GM12878 (cell line): ENCODE data around the gene SLC38A8. TPM values are rescaled to one million over a fixed set of nuclear protein-coding genes. Genes with fewer than 3 reads are reported as not detected.

Source experiments
- ATAC-seq: fragments of 200-7000 bp; cut with Tn5 transposase; 3 replicates; pipeline ENCODE4 v1.9.1; 2020; ENCODE audit warnings: mild to moderate bottlenecking, moderate library complexity
- BruUV-seq: library from RNA; stranded (reverse); fragments of 400-500 nt; replicated peaks from 2 replicates; lab custom pipeline; 2021; lab: Mats Ljungman, UMichigan
- CTCF ChIA-PET: fragments of 300-600 bp; sonication (Branson Sonifier 250); formaldehyde crosslinking; extraction: SDS; loops from one replicate; lab custom pipeline; 2021; ENCODE audit warnings: inconsistent platforms; lab: Yijun Ruan, JAX
- POLR2A ChIA-PET: fragments of 350-600 bp; formaldehyde crosslinking; extraction: SDS; loops from one replicate; lab custom pipeline; 2021; ENCODE audit warnings: inconsistent platforms; lab: Charles Lee
- RAD21 ChIA-PET: fragments of 300-600 bp; sonication (Branson Sonifier 250); formaldehyde crosslinking; loops from one replicate; lab custom pipeline; 2023; ENCODE audit warnings: antibody characterized with exemption; ENCODE audit not compliant: unreplicated experiment; lab: Charles Lee
- SMC1A ChIA-PET: fragments of 300-600 bp; sonication (Branson Sonifier 250); formaldehyde crosslinking; loops from one replicate; lab custom pipeline; 2023; ENCODE audit not compliant: unreplicated experiment, uncharacterized antibody; lab: Charles Lee
- DNase-seq: peaks from one replicate; pipeline ENCODE4 v3.0.0-alpha.2; 2011; ENCODE audit warnings: low read depth, low spot score
- FAIRE-seq: peaks from 3 replicates; lab custom pipeline; 2011; peaks lifted over from hg19 to GRCh38; lab: Jason Lieb, UNC
- H2AFZ ChIP-seq: 2 replicates; pipeline ENCODE4 v1.6.0; 2011; ENCODE audit warnings: low read depth, low read length, control low read depth; ENCODE audit not compliant: control insufficient read depth
- H3K27ac ChIP-seq: 2 replicates; pipeline ENCODE4 v1.5.1; 2011; ENCODE audit warnings: control low read depth; ENCODE audit not compliant: control insufficient read depth, insufficient read depth
- H3K27me3 ChIP-seq, 2 experiments: replicated peaks in 1 of 2; 2 replicates each; pipeline versions ENCODE4 v1.6.0 to v1.6.1; 2011; ENCODE audit warnings: low read length in 1 of 2; ENCODE audit not compliant: control insufficient read depth in 2 of 2, insufficient read depth in 2 of 2
- H3K36me3 ChIP-seq, 2 experiments: 2 replicates each; pipeline ENCODE4 v1.5.1; 2011; ENCODE audit warnings: low read length in 1 of 2; ENCODE audit not compliant: control insufficient read depth in 2 of 2, insufficient read depth in 2 of 2
- H3K4me1 ChIP-seq: 2 replicates; pipeline ENCODE4 v1.6.1; 2011; ENCODE audit warnings: mild to moderate bottlenecking, low read length, moderate library complexity, mixed read lengths; ENCODE audit not compliant: control insufficient read depth, insufficient read depth
- H3K4me2 ChIP-seq: 2 replicates; pipeline ENCODE4 v1.6.0; 2011; ENCODE audit warnings: control low read depth; ENCODE audit not compliant: control insufficient read depth, insufficient read depth
- H3K4me3 ChIP-seq: fragments of 200-600 bp; sonication (generic); 2 replicates; pipeline ENCODE4 v1.5.1; 2016
- H3K79me2 ChIP-seq: 2 replicates; pipeline ENCODE4 v1.6.0; 2011; ENCODE audit warnings: low read length; ENCODE audit not compliant: control insufficient read depth, insufficient read depth
- H3K9ac ChIP-seq: 2 replicates; pipeline ENCODE4 v1.8.0; 2011; ENCODE audit warnings: low read length, control low read depth, mixed read lengths; ENCODE audit not compliant: control insufficient read depth, insufficient read depth
- H3K9me3 ChIP-seq: replicated peaks from 3 replicates; pipeline ENCODE4 v1.5.1; 2011; ENCODE audit warnings: mild to moderate bottlenecking, low read length; ENCODE audit not compliant: control insufficient read depth, insufficient read depth
- H4K20me1 ChIP-seq: 2 replicates; pipeline ENCODE4 v1.6.0; 2011; ENCODE audit not compliant: control insufficient read depth, insufficient read depth
- EED ChIP-seq: sonication (generic); IDR thresholded peaks from 2 replicates; pipeline ENCODE4 v1.6.1; 2016; ENCODE audit warnings: antibody characterized with exemption, low read depth
- GATAD2B ChIP-seq: fragments of 450-650 bp; conservative IDR thresholded peaks from 2 replicates; pipeline ENCODE4 v1.6.1; 2017; ENCODE audit warnings: low read depth, mild to moderate bottlenecking, moderate library complexity
- RCOR1 ChIP-seq: conservative IDR thresholded peaks from 2 replicates; pipeline ENCODE4 v1.6.1; 2012; ENCODE audit warnings: low read depth, low read length, improper control_type of control experiment
- SREBF1 ChIP-seq: IDR thresholded peaks from 2 replicates; pipeline ENCODE4 v1.6.1; 2012; ENCODE audit warnings: mild to moderate bottlenecking, low read length
- SREBF2 ChIP-seq: IDR thresholded peaks from 2 replicates; pipeline ENCODE4 v1.6.1; 2012; ENCODE audit warnings: mild to moderate bottlenecking, low read length
- SUPT20H ChIP-seq: IDR thresholded peaks from 2 replicates; pipeline ENCODE4 v1.6.1; 2011; ENCODE audit warnings: low read depth, mild to moderate bottlenecking, low read length, moderate library complexity, borderline replicate concordance; ENCODE audit not compliant: control insufficient read depth
- WRNIP1 ChIP-seq: IDR thresholded peaks from 2 replicates; pipeline ENCODE4 v1.6.1; 2011; ENCODE audit warnings: low read depth, low read length, improper control_type of control experiment, borderline replicate concordance
- WGBS: methylation state at CpG from one replicate; pipeline ENCODE4 v1.1.6; 2016; ENCODE audit warnings: low lambda C conversion rate; ENCODE audit not compliant: insufficient replicate concordance, insufficient coverage; ENCODE audit errors: missing lambda C conversion rate; 5-methylcytosine and 5-hydroxymethylcytosine counted together
- in situ Hi-C: fragments of 300-500 bp; cut with MboI; formaldehyde crosslinking; loops from 9 replicates; pipeline ENCODE4 v1.14.3; 2018; ENCODE audit warnings: mixed read lengths
- intact Hi-C: fragments of 100-400 bp; cut with micrococcal nuclease; formaldehyde crosslinking; loops from one replicate; pipeline ENCODE4 v1.14.2; 2022; ENCODE audit not compliant: unreplicated experiment
- polyA plus RNA-seq, 11 experiments: library from polyadenylated mRNA; depleted of rRNA in 4 of 11; unstranded in 6 of 11; stranded (reverse) in 5 of 11; fragments of >200 nt; fragmentation: Nextera tagmentation in 4 of 11; fragmentation: Illumina TruSeq in 1 of 11; extraction: Ambion mirVana in 4 of 11; extraction: Trizol in 1 of 11; gene quantifications; 1 replicate in 1 of 11; 2 replicates in 10 of 11; pipeline versions ENCODE4 v1.2.1 to v1.2.3, GENCODE V29; 2011 to 2016; ENCODE audit warnings: inconsistent platforms in 2 of 11, missing spikeins in 2 of 11, low read depth in 1 of 11
- total RNA-seq, 4 experiments: library from RNA; depleted of rRNA in 3 of 4; stranded (reverse); fragments of >200 nt in 3 of 4; fragmentation: Illumina TruSeq in 1 of 4; extraction: Trizol in 1 of 4; gene quantifications; 2 replicates each; pipeline versions ENCODE4 v1.2.1 to v1.2.3, GENCODE V29; 2013 to 2021
- TF ChIP-seq, protein P1 (sequence below): fragments of 450-650 bp; IDR thresholded peaks from 2 replicates; pipeline ENCODE4 v1.6.1; 2017; ENCODE audit warnings: antibody characterized with exemption, mild to moderate bottlenecking, moderate library complexity
- TF ChIP-seq, protein P2 (sequence below): fragments of 450-650 bp; IDR thresholded peaks from 2 replicates; pipeline ENCODE4 v1.6.1; 2017; ENCODE audit warnings: mild to moderate bottlenecking, moderate library complexity
- TF ChIP-seq, protein P3 (sequence below): fragments of 450-650 bp; formaldehyde crosslinking; IDR thresholded peaks from 2 replicates; pipeline ENCODE4 v1.5.0; 2022; ENCODE audit warnings: mild to moderate bottlenecking, missing genetic modification characterization
- TF ChIP-seq, protein P4 (sequence below): fragments of 450-650 bp; IDR thresholded peaks from 2 replicates; pipeline ENCODE4 v1.6.1; 2017; ENCODE audit warnings: borderline replicate concordance

The SLC38A8 gene
- total and polyA plus RNA-seq, 10 of the 15 experiments (the other 5 are each of a cell fraction or from before 2014, with no cell fraction given), result not detected

DNA sequence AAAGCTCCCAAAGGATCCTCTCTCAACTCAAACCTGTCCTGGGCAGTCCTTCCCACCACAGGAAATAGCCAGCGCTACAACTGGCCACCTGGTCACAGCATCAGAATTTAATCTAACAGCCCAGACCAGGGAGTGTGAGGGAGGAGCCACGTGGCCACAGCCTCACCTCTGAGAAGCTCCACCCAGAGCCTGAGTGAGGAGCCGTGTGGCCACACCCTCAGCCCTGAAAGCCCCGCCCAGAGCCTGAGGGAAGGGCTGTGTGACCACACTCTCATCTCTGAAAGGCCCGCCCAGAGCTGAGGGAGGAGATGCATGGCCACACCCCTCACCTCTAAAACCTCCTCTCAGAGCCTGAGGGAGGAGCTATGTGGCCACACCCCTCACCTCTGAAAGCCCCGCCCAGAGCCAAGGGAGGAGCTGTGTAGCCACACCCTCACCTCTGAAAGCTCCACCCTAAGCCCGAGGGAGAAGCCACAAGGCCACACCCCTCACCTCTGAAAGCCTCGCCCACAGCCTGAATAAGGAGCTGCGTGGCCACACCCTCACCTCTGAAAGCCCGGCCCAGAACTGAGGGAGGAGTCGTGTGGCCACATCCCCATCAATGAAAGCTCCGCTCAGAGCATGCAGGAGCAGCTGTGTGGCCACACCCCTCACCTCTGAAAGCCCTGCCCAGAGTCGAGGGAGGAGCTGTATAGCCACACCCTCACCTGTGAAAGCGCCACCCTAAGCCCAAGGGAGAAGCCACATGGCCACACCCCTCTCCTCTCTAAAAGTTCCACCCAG is 28.6 kb downstream of the SLC38A8 start:
- intact Hi-C loops, result no loop called here
- ChIA-PET RAD21 (no interaction called here), SMC1A (no interaction called here), POLR2A (no interaction called here), CTCF (interaction anchor here (0.6 to 0.7 kb wide), 2 partner anchors 75 to 938 kb away, joined by 3 to 5 read pairs; no protein-coding TSS in a partner anchor)
- ATAC-seq (peak; percentile 93), FAIRE-seq (no peak), DNase-seq (peak; percentile 42)
- Histone ChIP-seq H3K4me1 (no peaks in the 10 kb centered on the region), H3K79me2 (no peaks in the 10 kb centered on the region), H2AFZ (no peak overlapping the region), H3K27ac (no peak overlapping the region), H3K36me3 (no peaks in the 10 kb centered on the region), H3K4me2 (no peak overlapping the region), H3K27me3 (no peaks in the 10 kb centered on the region), H4K20me1 (no peaks in the 10 kb centered on the region), H3K4me3 (no peak overlapping the region), H3K9ac (no peak overlapping the region), H3K9me3 (no peaks in the 10 kb centered on the region; the same call in 2 of the 3 replicates)
- 8% methylated on average over 14 of the region's 14 CpGs for WGBS
- in situ Hi-C loops, result no loop called here
- BruUV-seq, result no TSS peak
- TF ChIP-seq, protein P1, sequence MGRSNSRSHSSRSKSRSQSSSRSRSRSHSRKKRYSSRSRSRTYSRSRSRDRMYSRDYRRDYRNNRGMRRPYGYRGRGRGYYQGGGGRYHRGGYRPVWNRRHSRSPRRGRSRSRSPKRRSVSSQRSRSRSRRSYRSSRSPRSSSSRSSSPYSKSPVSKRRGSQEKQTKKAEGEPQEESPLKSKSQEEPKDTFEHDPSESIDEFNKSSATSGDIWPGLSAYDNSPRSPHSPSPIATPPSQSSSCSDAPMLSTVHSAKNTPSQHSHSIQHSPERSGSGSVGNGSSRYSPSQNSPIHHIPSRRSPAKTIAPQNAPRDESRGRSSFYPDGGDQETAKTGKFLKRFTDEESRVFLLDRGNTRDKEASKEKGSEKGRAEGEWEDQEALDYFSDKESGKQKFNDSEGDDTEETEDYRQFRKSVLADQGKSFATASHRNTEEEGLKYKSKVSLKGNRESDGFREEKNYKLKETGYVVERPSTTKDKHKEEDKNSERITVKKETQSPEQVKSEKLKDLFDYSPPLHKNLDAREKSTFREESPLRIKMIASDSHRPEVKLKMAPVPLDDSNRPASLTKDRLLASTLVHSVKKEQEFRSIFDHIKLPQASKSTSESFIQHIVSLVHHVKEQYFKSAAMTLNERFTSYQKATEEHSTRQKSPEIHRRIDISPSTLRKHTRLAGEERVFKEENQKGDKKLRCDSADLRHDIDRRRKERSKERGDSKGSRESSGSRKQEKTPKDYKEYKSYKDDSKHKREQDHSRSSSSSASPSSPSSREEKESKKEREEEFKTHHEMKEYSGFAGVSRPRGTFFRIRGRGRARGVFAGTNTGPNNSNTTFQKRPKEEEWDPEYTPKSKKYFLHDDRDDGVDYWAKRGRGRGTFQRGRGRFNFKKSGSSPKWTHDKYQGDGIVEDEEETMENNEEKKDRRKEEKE, result no peak
- TF ChIP-seq, protein P2, sequence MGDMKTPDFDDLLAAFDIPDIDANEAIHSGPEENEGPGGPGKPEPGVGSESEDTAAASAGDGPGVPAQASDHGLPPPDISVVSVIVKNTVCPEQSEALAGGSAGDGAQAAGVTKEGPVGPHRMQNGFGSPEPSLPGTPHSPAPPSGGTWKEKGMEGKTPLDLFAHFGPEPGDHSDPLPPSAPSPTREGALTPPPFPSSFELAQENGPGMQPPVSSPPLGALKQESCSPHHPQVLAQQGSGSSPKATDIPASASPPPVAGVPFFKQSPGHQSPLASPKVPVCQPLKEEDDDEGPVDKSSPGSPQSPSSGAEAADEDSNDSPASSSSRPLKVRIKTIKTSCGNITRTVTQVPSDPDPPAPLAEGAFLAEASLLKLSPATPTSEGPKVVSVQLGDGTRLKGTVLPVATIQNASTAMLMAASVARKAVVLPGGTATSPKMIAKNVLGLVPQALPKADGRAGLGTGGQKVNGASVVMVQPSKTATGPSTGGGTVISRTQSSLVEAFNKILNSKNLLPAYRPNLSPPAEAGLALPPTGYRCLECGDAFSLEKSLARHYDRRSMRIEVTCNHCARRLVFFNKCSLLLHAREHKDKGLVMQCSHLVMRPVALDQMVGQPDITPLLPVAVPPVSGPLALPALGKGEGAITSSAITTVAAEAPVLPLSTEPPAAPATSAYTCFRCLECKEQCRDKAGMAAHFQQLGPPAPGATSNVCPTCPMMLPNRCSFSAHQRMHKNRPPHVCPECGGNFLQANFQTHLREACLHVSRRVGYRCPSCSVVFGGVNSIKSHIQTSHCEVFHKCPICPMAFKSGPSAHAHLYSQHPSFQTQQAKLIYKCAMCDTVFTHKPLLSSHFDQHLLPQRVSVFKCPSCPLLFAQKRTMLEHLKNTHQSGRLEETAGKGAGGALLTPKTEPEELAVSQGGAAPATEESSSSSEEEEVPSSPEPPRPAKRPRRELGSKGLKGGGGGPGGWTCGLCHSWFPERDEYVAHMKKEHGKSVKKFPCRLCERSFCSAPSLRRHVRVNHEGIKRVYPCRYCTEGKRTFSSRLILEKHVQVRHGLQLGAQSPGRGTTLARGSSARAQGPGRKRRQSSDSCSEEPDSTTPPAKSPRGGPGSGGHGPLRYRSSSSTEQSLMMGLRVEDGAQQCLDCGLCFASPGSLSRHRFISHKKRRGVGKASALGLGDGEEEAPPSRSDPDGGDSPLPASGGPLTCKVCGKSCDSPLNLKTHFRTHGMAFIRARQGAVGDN, result no peak
- no peak for TF ChIP-seq SUPT20H
- TF ChIP-seq, protein P3, sequence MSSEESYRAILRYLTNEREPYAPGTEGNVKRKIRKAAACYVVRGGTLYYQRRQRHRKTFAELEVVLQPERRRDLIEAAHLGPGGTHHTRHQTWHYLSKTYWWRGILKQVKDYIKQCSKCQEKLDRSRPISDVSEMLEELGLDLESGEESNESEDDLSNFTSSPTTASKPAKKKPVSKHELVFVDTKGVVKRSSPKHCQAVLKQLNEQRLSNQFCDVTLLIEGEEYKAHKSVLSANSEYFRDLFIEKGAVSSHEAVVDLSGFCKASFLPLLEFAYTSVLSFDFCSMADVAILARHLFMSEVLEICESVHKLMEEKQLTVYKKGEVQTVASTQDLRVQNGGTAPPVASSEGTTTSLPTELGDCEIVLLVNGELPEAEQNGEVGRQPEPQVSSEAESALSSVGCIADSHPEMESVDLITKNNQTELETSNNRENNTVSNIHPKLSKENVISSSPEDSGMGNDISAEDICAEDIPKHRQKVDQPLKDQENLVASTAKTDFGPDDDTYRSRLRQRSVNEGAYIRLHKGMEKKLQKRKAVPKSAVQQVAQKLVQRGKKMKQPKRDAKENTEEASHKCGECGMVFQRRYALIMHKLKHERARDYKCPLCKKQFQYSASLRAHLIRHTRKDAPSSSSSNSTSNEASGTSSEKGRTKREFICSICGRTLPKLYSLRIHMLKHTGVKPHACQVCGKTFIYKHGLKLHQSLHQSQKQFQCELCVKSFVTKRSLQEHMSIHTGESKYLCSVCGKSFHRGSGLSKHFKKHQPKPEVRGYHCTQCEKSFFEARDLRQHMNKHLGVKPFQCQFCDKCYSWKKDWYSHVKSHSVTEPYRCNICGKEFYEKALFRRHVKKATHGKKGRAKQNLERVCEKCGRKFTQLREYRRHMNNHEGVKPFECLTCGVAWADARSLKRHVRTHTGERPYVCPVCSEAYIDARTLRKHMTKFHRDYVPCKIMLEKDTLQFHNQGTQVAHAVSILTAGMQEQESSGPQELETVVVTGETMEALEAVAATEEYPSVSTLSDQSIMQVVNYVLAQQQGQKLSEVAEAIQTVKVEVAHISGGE (CRISPR knock-in tag), result no peak
- no peak for TF ChIP-seq SREBF1
- no peak for TF ChIP-seq SREBF2
- TF ChIP-seq EED, result no peak
- no peak for TF ChIP-seq RCOR1
- TF ChIP-seq, protein P4, sequence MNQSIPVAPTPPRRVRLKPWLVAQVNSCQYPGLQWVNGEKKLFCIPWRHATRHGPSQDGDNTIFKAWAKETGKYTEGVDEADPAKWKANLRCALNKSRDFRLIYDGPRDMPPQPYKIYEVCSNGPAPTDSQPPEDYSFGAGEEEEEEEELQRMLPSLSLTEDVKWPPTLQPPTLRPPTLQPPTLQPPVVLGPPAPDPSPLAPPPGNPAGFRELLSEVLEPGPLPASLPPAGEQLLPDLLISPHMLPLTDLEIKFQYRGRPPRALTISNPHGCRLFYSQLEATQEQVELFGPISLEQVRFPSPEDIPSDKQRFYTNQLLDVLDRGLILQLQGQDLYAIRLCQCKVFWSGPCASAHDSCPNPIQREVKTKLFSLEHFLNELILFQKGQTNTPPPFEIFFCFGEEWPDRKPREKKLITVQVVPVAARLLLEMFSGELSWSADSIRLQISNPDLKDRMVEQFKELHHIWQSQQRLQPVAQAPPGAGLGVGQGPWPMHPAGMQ, result no peak
- TF ChIP-seq WRNIP1, result no peak
- no peak for TF ChIP-seq GATAD2B
